GM13976 (cell line): ENCODE measurements around the gene SMYD1.

Experiments used
- DNase-seq: peaks from one replicate; pipeline ENCODE4 v3.0.0; 2012; ENCODE audit warnings: low spot score
- CTCF ChIP-seq: IDR thresholded peaks from 2 replicates; pipeline ENCODE4 v1.5.1; 2012; ENCODE audit warnings: borderline replicate concordance, mild to moderate bottlenecking; ENCODE audit not compliant: insufficient read depth; ENCODE audit errors: extremely low read depth, missing control alignments, control extremely low read depth
- in situ Hi-C: fragments of 300-500 bp; cut with MboI; formaldehyde crosslinking; loops from one replicate; pipeline ENCODE4 v1.12.0; 2022; ENCODE audit warnings: low sequenced_read_pairs, mixed read lengths, inconsistent platforms; ENCODE audit not compliant: unreplicated experiment

SMYD1 gene

GRCh38 chr2:88048541-88048940 lies 19.1 kb upstream of the SMYD1 start:
- TF ChIP-seq CTCF: no peak
- no peak for DNase-seq
- in situ Hi-C loops: no loop called here

GRCh38 chr2:88049622-88050021 lies 18.0 kb upstream of the SMYD1 start:
- DNase-seq: no peak
- no peak for TF ChIP-seq CTCF
- in situ Hi-C loops: loop anchor here (25.0 kb wide), 1 partner anchor 613 kb away; no protein-coding TSS in a partner anchor

DNA sequence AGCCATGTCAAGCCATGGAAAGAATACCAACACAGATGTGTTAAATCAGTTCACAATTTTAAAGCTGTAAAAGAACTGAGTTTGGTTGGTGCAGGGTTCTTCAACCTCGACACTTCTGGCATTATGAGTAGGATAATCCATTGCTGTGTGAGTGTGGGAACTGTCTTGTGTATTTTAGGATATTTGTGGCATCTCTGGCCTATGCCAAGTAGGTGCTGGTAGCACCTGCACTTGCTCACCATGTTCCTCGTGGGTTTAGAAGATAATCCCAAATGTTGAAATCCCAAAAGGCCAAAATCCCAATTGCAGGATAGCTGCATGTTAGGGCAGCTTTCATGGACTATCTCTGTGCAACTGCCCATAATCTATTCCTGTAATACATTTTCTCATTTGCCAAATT lies 15.8 kb upstream of the SMYD1 start:
- in situ Hi-C loops: loop anchor here (25.0 kb wide), 1 partner anchor 611 kb away; no protein-coding TSS in a partner anchor
- no peak for TF ChIP-seq CTCF
- no peak for DNase-seq

DNA sequence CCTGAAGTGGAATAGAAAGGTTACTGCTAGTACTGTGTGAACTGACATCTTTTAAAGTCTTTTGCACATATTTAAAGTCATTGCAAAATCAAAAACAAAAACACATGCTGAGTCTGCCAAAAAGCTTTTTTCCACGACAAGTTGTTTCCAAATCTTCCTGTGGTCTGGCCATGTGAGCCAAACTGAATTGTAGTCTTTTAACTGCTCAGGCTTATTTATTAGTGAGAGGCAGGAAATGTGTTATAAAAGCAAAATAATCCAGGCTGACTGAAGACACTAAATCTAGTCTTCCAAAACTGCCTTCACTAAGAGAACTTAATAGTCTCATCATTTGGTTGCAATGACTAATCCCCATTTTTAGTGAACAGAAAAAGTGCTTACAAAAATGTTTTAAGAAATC lies 14.3 kb upstream of the SMYD1 start:
- no peak for DNase-seq
- in situ Hi-C loops: loop anchor here (25.0 kb wide), 1 partner anchor 609 kb away; no protein-coding TSS in a partner anchor
- TF ChIP-seq CTCF: no peak

DNA sequence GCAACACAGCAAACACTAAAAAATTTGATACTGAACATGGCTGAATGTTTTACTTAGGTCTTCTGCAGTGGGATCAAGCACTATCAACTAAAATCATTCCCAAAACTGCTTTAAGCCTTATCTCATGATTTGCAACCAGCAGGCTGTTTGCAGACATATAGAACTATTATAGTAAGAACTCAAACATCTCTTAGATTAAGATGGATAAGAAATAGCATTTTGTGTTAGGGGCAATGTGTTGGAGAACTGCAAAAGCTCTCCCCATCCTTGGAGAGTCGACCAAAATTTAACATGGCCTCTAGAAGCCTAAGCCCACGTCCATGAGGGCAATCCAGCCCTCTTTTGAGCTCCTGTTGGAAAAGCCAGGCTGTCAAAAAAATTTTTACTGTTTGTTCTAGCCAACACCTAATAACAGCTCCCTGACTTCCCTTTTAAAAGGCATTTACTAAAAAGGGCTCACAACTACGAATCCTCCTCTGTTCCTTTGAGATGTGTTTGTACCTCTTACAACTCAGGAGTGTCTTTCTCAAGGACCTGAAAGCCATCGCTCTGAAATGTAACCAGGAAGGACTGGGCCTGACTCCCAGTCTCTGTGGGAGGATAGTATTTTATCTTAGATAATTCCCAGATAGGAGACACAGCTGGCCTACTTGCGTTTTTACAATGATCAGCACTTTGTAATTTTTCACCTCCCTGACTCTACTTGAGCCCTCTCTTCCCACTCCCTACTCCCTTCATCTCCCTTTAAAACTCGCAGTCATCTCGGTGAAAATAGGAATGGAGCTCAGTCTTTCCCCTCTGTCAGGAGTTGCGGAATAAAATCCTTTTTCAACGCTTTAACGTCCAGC lies 13.5 kb upstream of the SMYD1 start:
- in situ Hi-C loops: loop anchor here (25.0 kb wide), 1 partner anchor 608 kb away; no protein-coding TSS in a partner anchor
- TF ChIP-seq CTCF: no peak
- DNase-seq: no peak

DNA sequence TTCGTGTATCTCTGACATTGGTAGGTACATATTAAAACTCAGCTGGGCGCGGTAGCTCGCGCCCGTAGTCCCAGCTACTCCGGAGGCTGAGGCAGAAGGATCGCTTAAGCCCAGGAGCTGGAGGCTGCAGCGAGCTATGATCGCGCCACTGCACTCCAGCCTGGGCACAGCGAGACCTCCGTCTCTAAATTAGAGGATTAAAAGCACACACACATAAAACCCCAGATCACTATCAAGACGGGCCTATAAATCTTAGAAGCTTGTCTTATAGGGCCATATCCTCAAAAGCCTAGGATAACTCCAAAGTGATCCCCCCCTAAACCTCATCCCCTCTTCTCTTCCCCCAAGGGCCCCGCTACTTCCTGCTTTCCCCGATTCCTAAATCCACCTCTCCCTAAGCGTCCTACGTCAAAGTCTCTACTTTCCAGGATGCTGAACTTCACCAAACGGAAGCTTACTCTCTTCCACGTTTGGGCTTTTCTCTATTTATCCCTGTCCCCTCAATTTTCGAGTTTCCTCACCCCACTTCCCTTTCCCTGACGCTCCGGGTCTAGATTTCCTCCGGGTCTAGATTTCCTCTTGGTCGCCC lies 12.7 kb upstream of the SMYD1 start:
- peak; percentile 24 for DNase-seq
- in situ Hi-C loops: loop anchor here (25.0 kb wide), 1 partner anchor 607 kb away; no protein-coding TSS in a partner anchor

More for the DNA sequence above, 12.7 kb upstream of the SMYD1 start:
- no peak for TF ChIP-seq CTCF
